Neural cell (in vitro differentiated cells): ENCODE data around the gene SAMD4A.

Source experiments
- EP300 ChIP-seq: fragments of 450-650 bp; conservative IDR thresholded peaks from 2 replicates; pipeline ENCODE4 v1.6.1; 2014; ENCODE audit warnings: antibody characterized with exemption, mild to moderate bottlenecking, moderate library complexity; ENCODE audit not compliant: poor library complexity, severe bottlenecking
- EZH2 ChIP-seq: fragments of 200-600, 300-800 bp; shearing (Covaris generic), sonication (generic); IDR thresholded peaks from 2 replicates; pipeline ENCODE4 v1.6.1; 2014; ENCODE audit warnings: antibody characterized with exemption, low read length, borderline replicate concordance, mild to moderate bottlenecking; ENCODE audit not compliant: insufficient read depth, poor library complexity, severe bottlenecking
- POLR2AphosphoS5 ChIP-seq: IDR thresholded peaks from 2 replicates; pipeline ENCODE4 v1.6.1; 2012
- RAD21 ChIP-seq: fragments of 450-650 bp; conservative IDR thresholded peaks from 2 replicates; pipeline ENCODE4 v1.6.1; 2014; ENCODE audit warnings: antibody characterized with exemption, mild to moderate bottlenecking, moderate library complexity
- SMC3 ChIP-seq: fragments of 450-650 bp; conservative IDR thresholded peaks from 2 replicates; pipeline ENCODE4 v1.6.1; 2014; ENCODE audit warnings: antibody characterized with exemption, mild to moderate bottlenecking, moderate library complexity; ENCODE audit not compliant: poor library complexity
- TAF1 ChIP-seq: IDR thresholded peaks from 2 replicates; pipeline ENCODE4 v1.6.1; 2012; ENCODE audit warnings: low read depth
- TF ChIP-seq, protein P1 (sequence below): fragments of 450-650 bp; IDR thresholded peaks from 2 replicates; pipeline ENCODE4 v1.5.1; 2014; ENCODE audit warnings: antibody characterized with exemption, mild to moderate bottlenecking, moderate library complexity; ENCODE audit not compliant: poor library complexity, severe bottlenecking
- TF ChIP-seq, protein P2 (sequence below): IDR thresholded peaks from 2 replicates; pipeline ENCODE4 v1.6.1; 2012; ENCODE audit warnings: borderline replicate concordance

GRCh38 chr14:54786838-54787237 is 219.9 kb downstream of the SAMD4A start:
- TF ChIP-seq, protein P1, sequence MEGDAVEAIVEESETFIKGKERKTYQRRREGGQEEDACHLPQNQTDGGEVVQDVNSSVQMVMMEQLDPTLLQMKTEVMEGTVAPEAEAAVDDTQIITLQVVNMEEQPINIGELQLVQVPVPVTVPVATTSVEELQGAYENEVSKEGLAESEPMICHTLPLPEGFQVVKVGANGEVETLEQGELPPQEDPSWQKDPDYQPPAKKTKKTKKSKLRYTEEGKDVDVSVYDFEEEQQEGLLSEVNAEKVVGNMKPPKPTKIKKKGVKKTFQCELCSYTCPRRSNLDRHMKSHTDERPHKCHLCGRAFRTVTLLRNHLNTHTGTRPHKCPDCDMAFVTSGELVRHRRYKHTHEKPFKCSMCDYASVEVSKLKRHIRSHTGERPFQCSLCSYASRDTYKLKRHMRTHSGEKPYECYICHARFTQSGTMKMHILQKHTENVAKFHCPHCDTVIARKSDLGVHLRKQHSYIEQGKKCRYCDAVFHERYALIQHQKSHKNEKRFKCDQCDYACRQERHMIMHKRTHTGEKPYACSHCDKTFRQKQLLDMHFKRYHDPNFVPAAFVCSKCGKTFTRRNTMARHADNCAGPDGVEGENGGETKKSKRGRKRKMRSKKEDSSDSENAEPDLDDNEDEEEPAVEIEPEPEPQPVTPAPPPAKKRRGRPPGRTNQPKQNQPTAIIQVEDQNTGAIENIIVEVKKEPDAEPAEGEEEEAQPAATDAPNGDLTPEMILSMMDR: no peak
- TF ChIP-seq TAF1 (no peak), POLR2AphosphoS5 (no peak), EP300 (no peak), SMC3 (no peak), RAD21 (no peak), EZH2 (no peak)
- TF ChIP-seq, protein P2, sequence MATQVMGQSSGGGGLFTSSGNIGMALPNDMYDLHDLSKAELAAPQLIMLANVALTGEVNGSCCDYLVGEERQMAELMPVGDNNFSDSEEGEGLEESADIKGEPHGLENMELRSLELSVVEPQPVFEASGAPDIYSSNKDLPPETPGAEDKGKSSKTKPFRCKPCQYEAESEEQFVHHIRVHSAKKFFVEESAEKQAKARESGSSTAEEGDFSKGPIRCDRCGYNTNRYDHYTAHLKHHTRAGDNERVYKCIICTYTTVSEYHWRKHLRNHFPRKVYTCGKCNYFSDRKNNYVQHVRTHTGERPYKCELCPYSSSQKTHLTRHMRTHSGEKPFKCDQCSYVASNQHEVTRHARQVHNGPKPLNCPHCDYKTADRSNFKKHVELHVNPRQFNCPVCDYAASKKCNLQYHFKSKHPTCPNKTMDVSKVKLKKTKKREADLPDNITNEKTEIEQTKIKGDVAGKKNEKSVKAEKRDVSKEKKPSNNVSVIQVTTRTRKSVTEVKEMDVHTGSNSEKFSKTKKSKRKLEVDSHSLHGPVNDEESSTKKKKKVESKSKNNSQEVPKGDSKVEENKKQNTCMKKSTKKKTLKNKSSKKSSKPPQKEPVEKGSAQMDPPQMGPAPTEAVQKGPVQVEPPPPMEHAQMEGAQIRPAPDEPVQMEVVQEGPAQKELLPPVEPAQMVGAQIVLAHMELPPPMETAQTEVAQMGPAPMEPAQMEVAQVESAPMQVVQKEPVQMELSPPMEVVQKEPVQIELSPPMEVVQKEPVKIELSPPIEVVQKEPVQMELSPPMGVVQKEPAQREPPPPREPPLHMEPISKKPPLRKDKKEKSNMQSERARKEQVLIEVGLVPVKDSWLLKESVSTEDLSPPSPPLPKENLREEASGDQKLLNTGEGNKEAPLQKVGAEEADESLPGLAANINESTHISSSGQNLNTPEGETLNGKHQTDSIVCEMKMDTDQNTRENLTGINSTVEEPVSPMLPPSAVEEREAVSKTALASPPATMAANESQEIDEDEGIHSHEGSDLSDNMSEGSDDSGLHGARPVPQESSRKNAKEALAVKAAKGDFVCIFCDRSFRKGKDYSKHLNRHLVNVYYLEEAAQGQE: no peak
